Astrocyte of the spinal cord (primary cell): ENCODE data around the gene PAFAH1B2.

Experiments used
- DNase-seq: peaks from one replicate; pipeline ENCODE4 v3.0.0; 2011; ENCODE audit warnings: low read depth, low spot score
- H3K4me3 ChIP-seq: 2 replicates; pipeline ENCODE4 v1.5.1; 2011; ENCODE audit warnings: low read depth, mild to moderate bottlenecking, low read length, moderate library complexity
- in situ Hi-C: cut with HindIII; loops from 2 replicates; pipeline ENCODE4 v1.10.0; 2017; ENCODE audit warnings: low sequenced_read_pairs
- TF ChIP-seq, protein P1 (sequence below): IDR thresholded peaks from 2 replicates; pipeline ENCODE4 v1.5.1; 2012; ENCODE audit warnings: low read depth, mild to moderate bottlenecking, low read length, inconsistent platforms

The PAFAH1B2 gene

GRCh38 chr11:117210620-117211019 lies 66.5 kb downstream of the PAFAH1B2 start:
- no peak overlapping the region for H3K4me3 ChIP-seq
- TF ChIP-seq, protein P1, sequence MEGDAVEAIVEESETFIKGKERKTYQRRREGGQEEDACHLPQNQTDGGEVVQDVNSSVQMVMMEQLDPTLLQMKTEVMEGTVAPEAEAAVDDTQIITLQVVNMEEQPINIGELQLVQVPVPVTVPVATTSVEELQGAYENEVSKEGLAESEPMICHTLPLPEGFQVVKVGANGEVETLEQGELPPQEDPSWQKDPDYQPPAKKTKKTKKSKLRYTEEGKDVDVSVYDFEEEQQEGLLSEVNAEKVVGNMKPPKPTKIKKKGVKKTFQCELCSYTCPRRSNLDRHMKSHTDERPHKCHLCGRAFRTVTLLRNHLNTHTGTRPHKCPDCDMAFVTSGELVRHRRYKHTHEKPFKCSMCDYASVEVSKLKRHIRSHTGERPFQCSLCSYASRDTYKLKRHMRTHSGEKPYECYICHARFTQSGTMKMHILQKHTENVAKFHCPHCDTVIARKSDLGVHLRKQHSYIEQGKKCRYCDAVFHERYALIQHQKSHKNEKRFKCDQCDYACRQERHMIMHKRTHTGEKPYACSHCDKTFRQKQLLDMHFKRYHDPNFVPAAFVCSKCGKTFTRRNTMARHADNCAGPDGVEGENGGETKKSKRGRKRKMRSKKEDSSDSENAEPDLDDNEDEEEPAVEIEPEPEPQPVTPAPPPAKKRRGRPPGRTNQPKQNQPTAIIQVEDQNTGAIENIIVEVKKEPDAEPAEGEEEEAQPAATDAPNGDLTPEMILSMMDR: no peak
- in situ Hi-C loops: no loop called here
- DNase-seq: no peak

DNA sequence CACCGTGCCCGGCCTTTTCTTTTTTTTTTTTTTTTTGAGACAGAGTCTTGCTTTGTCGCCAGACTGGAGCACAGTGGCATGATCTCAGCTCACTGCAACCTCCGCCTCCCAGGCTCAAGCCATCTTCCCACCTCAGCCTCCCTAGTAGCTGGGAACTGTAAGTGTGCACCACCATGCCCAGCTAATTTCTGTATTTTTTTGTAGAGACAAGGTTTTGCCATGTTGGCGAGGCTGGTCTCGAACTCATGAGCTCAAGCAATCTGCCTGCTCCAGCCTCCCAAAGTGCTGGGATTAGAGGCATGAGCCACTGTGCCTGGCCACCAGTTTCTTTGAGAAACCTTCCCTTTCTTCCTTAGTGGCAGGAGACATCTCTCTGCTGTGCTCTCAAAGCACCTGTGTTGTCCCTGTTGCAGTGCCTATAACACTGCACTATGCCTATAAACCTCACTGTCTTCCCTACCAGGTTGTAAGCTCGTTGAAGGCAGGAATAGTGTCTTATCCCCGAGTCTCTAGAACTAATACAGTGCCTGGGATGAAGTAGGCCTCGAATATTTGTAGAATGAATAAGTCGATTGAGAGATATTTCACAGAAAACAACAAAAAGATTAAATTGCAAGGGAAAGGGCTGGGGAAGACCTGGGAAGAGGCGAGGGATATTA lies 68.7 kb downstream of the PAFAH1B2 start:
- TF ChIP-seq, protein P1: no peak
- DNase-seq: no peak
- H3K4me3 ChIP-seq: no peak overlapping the region
- in situ Hi-C loops: no loop called here

DNA sequence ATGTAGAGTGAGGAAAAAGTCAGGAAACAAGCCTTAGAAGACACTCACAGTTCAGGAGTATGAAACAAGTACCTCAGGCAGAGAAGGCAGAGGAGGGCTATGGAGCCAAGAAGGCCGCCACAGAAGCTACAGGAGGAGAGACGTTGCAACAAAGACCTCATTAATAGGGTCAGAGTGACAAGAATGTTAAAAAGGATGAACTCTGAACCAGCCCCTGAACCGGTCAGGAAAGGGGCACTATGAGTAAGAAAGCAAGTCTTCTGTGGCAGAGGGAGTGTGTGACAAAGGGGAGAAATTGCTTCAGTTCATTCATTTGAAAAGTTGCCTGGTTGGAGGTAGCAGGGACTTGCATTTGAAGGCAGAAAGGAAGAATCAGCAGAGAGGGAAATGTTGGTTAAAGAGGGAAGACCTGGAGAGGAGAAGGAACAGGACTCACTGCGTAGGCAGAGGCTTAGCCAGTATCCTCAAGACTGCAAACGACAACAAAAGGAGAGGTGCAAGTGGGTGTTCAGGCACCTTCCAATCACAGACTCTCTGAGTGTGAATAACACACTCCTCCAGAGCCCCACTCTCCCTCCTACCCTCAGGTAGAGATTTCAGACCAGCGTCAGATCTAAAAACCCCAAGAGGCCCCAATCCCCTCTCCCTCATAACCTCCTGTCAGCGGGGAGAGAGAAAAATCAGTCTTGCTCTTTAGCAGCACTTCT lies 70.5 kb downstream of the PAFAH1B2 start:
- TF ChIP-seq, protein P1: no peak
- DNase-seq: no peak
- in situ Hi-C loops: no loop called here
- no peak overlapping the region for H3K4me3 ChIP-seq

GRCh38 chr11:117217141-117218084 lies 73.3 kb downstream of the PAFAH1B2 start:
- no peak for DNase-seq
- no peak overlapping the region for H3K4me3 ChIP-seq
- TF ChIP-seq, protein P1: no peak
- in situ Hi-C loops: no loop called here

GRCh38 chr11:117218133-117218915 lies 74.2 kb downstream of the PAFAH1B2 start:
- in situ Hi-C loops: no loop called here
- DNase-seq: no peak
- H3K4me3 ChIP-seq: no peak overlapping the region
- TF ChIP-seq, protein P1: no peak

GRCh38 chr11:117219001-117219400 lies 74.9 kb downstream of the PAFAH1B2 start:
- in situ Hi-C loops: no loop called here
- TF ChIP-seq, protein P1: no peak
- no peak for DNase-seq
- no peak overlapping the region for H3K4me3 ChIP-seq
